Stomach (tissue), 4 donors: ENCODE measurements around the gene APPL1.

ENCODE experiments used
- EP300 ChIP-seq: sonication (generic); formaldehyde crosslinking; IDR thresholded peaks from one replicate; pipeline ENCODE4 v1.6.1; 2017; ENCODE audit warnings: antibody characterized with exemption
- POLR2A ChIP-seq, 4 donors: fragments of 450-650 bp; IDR thresholded peaks; one replicate each; pipeline ENCODE4 v1.6.1; 2016; ENCODE audit warnings: antibody characterized with exemption in 4 of 4, control low read depth in 2 of 4, mild to moderate bottlenecking in 1 of 4, moderate library complexity in 1 of 4
- POLR2AphosphoS5 ChIP-seq, 3 donors: sonication (generic); formaldehyde crosslinking; IDR thresholded peaks; one replicate each; pipeline ENCODE4 v1.6.1; 2016; ENCODE audit warnings: antibody characterized with exemption in 3 of 3
- TF ChIP-seq, protein P1 (sequence below), 7 experiments: fragments of 450-650 bp in 4 of 7; fragments of 200-600 bp in 3 of 7; sonication (generic) in 3 of 7; IDR thresholded peaks; one replicate each; pipeline ENCODE4 v1.5.1; 2016 to 2019; ENCODE audit warnings: antibody characterized with exemption in 7 of 7, control low read depth in 2 of 7, mild to moderate bottlenecking in 1 of 7

GRCh38 chr3:57275393-57275792 lies 47.9 kb downstream of the APPL1 start:
- TF ChIP-seq, protein P1, sequence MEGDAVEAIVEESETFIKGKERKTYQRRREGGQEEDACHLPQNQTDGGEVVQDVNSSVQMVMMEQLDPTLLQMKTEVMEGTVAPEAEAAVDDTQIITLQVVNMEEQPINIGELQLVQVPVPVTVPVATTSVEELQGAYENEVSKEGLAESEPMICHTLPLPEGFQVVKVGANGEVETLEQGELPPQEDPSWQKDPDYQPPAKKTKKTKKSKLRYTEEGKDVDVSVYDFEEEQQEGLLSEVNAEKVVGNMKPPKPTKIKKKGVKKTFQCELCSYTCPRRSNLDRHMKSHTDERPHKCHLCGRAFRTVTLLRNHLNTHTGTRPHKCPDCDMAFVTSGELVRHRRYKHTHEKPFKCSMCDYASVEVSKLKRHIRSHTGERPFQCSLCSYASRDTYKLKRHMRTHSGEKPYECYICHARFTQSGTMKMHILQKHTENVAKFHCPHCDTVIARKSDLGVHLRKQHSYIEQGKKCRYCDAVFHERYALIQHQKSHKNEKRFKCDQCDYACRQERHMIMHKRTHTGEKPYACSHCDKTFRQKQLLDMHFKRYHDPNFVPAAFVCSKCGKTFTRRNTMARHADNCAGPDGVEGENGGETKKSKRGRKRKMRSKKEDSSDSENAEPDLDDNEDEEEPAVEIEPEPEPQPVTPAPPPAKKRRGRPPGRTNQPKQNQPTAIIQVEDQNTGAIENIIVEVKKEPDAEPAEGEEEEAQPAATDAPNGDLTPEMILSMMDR (IDR thresholded peaks at IDR 0.05), result no peak
- TF ChIP-seq EP300, result no peak
- no peak for TF ChIP-seq POLR2AphosphoS5 (IDR thresholded peaks at IDR 0.05)
- TF ChIP-seq POLR2A (IDR thresholded peaks at IDR 0.05), result no peak
